HepG2 (cell line): ENCODE results near the gene PTCRA. TPM values are rescaled to one million over a fixed set of nuclear protein-coding genes. Genes with fewer than 3 reads are reported as not detected.

ENCODE experiments used
- ATAC-seq: fragments of 200-7000 bp; cut with Tn5 transposase; 3 replicates; pipeline ENCODE4 v1.9.1; 2020; ENCODE audit warnings: mild to moderate bottlenecking, moderate library complexity
- BruUV-seq: library from RNA; stranded (reverse); fragments of 400-500 nt; replicated peaks from 2 replicates; lab custom pipeline; 2021; lab: Mats Ljungman, UMichigan
- CTCF ChIA-PET: fragments of 300-600 bp; formaldehyde crosslinking; extraction: SDS; loops from one replicate; lab custom pipeline; 2021; ENCODE audit warnings: low total read pairs, inconsistent platforms, low intra/inter-chr PET ratio; lab: Yijun Ruan, JAX
- POLR2A ChIA-PET: fragments of 350-600 bp; sonication (Branson Sonifier 250); formaldehyde crosslinking; loops from one replicate; lab custom pipeline; 2020; ENCODE audit warnings: antibody characterized with exemption, inconsistent platforms; lab: Yijun Ruan, JAX
- DNase-seq: peaks from one replicate; pipeline ENCODE4 v3.0.0-alpha.2; 2015; ENCODE audit warnings: low spot score
- FAIRE-seq: peaks from 3 replicates; lab custom pipeline; 2011; peaks lifted over from hg19 to GRCh38; lab: Jason Lieb, UNC
- H2AFZ ChIP-seq: one replicate; pipeline ENCODE4 v1.6.1; 2011; ENCODE audit warnings: low read length, inconsistent platforms
- H3K27ac ChIP-seq: fragments of 300-600 bp; 3 replicates; pipeline ENCODE4 v1.8.0; 2011; ENCODE audit warnings: mixed run types, mild to moderate bottlenecking, mixed read lengths, low read length, inconsistent platforms; ENCODE audit not compliant: insufficient read depth; ENCODE audit errors: extremely low read length
- H3K27me3 ChIP-seq, 2 experiments: fragments of 200-600 bp in 1 of 2; 2 replicates in 1 of 2; 3 replicates in 1 of 2; pipeline versions ENCODE4 v1.6.0 to v1.8.0; 2011; ENCODE audit warnings: low read length in 2 of 2, mild to moderate bottlenecking in 2 of 2, moderate library complexity in 2 of 2, inconsistent platforms in 1 of 2; ENCODE audit not compliant: insufficient read depth in 2 of 2, control insufficient read depth in 1 of 2
- H3K36me3 ChIP-seq, 2 experiments: fragments of 200-600 bp in 1 of 2; replicated peaks in 1 of 2; 2 replicates in 1 of 2; 3 replicates in 1 of 2; pipeline versions ENCODE4 v1.5.1 to v1.8.0; 2011; ENCODE audit warnings: low read length in 2 of 2, inconsistent platforms in 1 of 2; ENCODE audit not compliant: insufficient read depth in 2 of 2, control insufficient read depth in 1 of 2
- H3K4me1 ChIP-seq: 2 replicates; pipeline ENCODE4 v1.5.1; 2012; ENCODE audit warnings: low read length, inconsistent platforms; ENCODE audit not compliant: insufficient read depth
- H3K4me2 ChIP-seq: 2 replicates; pipeline ENCODE4 v1.6.0; 2011; ENCODE audit warnings: low read depth, low read length, inconsistent platforms
- H3K4me3 ChIP-seq, 3 experiments: fragments of 200-600 bp in 1 of 3; sonication (generic), shearing (Covaris generic) in 1 of 3; replicated peaks in 1 of 3; 2 replicates each; pipeline ENCODE4 v1.5.1; 2011 to 2016; ENCODE audit warnings: low read length in 3 of 3, inconsistent platforms in 2 of 3, low read depth in 2 of 3, mild to moderate bottlenecking in 2 of 3, control low read depth in 1 of 3, mixed read lengths in 1 of 3; ENCODE audit not compliant: insufficient read depth in 1 of 3
- H3K79me2 ChIP-seq: one replicate; pipeline ENCODE4 v1.6.1; 2011; ENCODE audit warnings: low read length, inconsistent platforms; ENCODE audit not compliant: insufficient read depth
- H3K9ac ChIP-seq: 2 replicates; pipeline ENCODE4 v1.6.0; 2011; ENCODE audit warnings: mild to moderate bottlenecking, low read depth, low read length, inconsistent platforms; ENCODE audit not compliant: insufficient read depth
- H3K9me3 ChIP-seq: 2 replicates; pipeline ENCODE4 v1.5.1; 2012; ENCODE audit warnings: mild to moderate bottlenecking, low read length
- H4K20me1 ChIP-seq: 2 replicates; pipeline ENCODE4 v1.6.0; 2011; ENCODE audit warnings: inconsistent platforms, mild to moderate bottlenecking, low read length, moderate library complexity; ENCODE audit not compliant: insufficient read depth
- ARNT ChIP-seq: fragments of 450-650 bp; IDR thresholded peaks from 2 replicates; pipeline ENCODE4 v1.6.1; 2017
- ISL2 ChIP-seq: sonication (generic); formaldehyde crosslinking; IDR thresholded peaks from 2 replicates; pipeline ENCODE4 v1.5.0; 2020; ENCODE audit warnings: missing genetic modification reagents
- MTA1 ChIP-seq: sonication (generic); formaldehyde crosslinking; IDR thresholded peaks from 2 replicates; pipeline ENCODE4 v1.4.0; 2020; ENCODE audit warnings: missing genetic modification reagents, mild to moderate bottlenecking, borderline replicate concordance
- POGZ ChIP-seq: sonication (generic); formaldehyde crosslinking; IDR thresholded peaks from 2 replicates; pipeline ENCODE4 v1.4.0; 2020; ENCODE audit warnings: mild to moderate bottlenecking, missing genetic modification reagents
- ZFY ChIP-seq: sonication (generic); formaldehyde crosslinking; IDR thresholded peaks from 2 replicates; pipeline ENCODE4 v1.4.0; 2020; ENCODE audit warnings: missing genetic modification reagents
- ZNF414 ChIP-seq: sonication (generic); formaldehyde crosslinking; IDR thresholded peaks from 2 replicates; pipeline ENCODE4 v1.5.0; 2020; ENCODE audit warnings: missing genetic modification reagents
- ZNF766 ChIP-seq: sonication (generic); formaldehyde crosslinking; IDR thresholded peaks from 2 replicates; pipeline ENCODE4 v1.5.0; 2020; ENCODE audit warnings: missing genetic modification reagents, borderline replicate concordance
- WGBS: methylation state at CpG from one replicate; pipeline ENCODE4 v1.1.6; 2017; ENCODE audit warnings: low lambda C conversion rate; 5-methylcytosine and 5-hydroxymethylcytosine counted together
- in situ Hi-C: cut with HindIII; loops from 2 replicates; pipeline ENCODE4 v1.10.0; 2017; ENCODE audit warnings: low pct_unique_long_range_greater_than_20kb; ENCODE audit not compliant: extremely low pct_ligation_motif_present
- intact Hi-C: fragments of 100-400 bp; cut with micrococcal nuclease; formaldehyde crosslinking; loops from one replicate; pipeline ENCODE4 v1.10.0; 2022; ENCODE audit not compliant: unreplicated experiment
- polyA plus RNA-seq, 8 experiments: library from polyadenylated mRNA; depleted of rRNA in 3 of 8; stranded (reverse) in 7 of 8; unstranded in 1 of 8; fragments of >200 nt; fragmentation: Illumina TruSeq in 4 of 8; extraction: Trizol in 4 of 8; gene quantifications; 2 replicates each; pipeline versions ENCODE4 v1.2.1 to v1.2.3, GENCODE V29; 2011 to 2016; ENCODE audit warnings: low read depth in 4 of 8, missing spikeins in 1 of 8, mixed read lengths in 1 of 8; ENCODE audit not compliant: insufficient read depth in 1 of 8
- total RNA-seq, 5 experiments: library from RNA; depleted of rRNA; stranded (reverse); fragments of >200 nt; fragmentation: Illumina TruSeq; extraction: Trizol; gene quantifications; 2 replicates each; pipeline ENCODE4 v1.2.3, GENCODE V29; 2016; ENCODE audit warnings: low read depth in 1 of 5

PTCRA gene
- total and polyA plus RNA-seq, 2 of the 13 experiments (the other 11 are each of a cell fraction or from before 2014, with no cell fraction given), result not detected

- ATAC-seq (no peak), DNase-seq (no peak), FAIRE-seq (no peak)
- in situ Hi-C loops, result no loop called here
- TF ChIP-seq POGZ (CRISPR knock-in tag), result no peak
- TF ChIP-seq ZFY (CRISPR knock-in tag), result no peak
- TF ChIP-seq ZNF766 (CRISPR knock-in tag), result no peak
- no peak for TF ChIP-seq ZNF414 (CRISPR knock-in tag)
- TF ChIP-seq MTA1 (CRISPR knock-in tag), result no peak
- no peak for TF ChIP-seq ISL2 (CRISPR knock-in tag)
- TF ChIP-seq ARNT, result no peak
- peaks cover 15 to 46% of the 10 kb centered on the region in 2 experiments for H3K36me3 ChIP-seq
- ChIA-PET CTCF (no interaction called here), POLR2A (no interaction called here)
- no TSS peak for BruUV-seq
- peaks cover 23% of the 10 kb centered on the region for H3K79me2 ChIP-seq
- no peak overlapping the region for H3K27ac ChIP-seq
- no peak overlapping the region for H3K4me2 ChIP-seq
- H3K4me3 ChIP-seq, result no peak overlapping the region
- intact Hi-C loops, result loop anchor here (5.0 kb wide), 1 partner anchor 34 kb away; no protein-coding TSS in a partner anchor
- no peaks in the 10 kb centered on the region for H4K20me1 ChIP-seq
- no peaks in the 10 kb centered on the region for H3K27me3 ChIP-seq
- H3K9ac ChIP-seq, result no peak overlapping the region
- whole genome bisulfite sequencing, result 95% methylated on average over 11 of the region's 11 CpGs
- peaks cover 66% of the 10 kb centered on the region for H3K4me1 ChIP-seq
- no peaks in the 10 kb centered on the region for H3K9me3 ChIP-seq
- H2AFZ ChIP-seq, result no peak overlapping the region
Measured at GRCh38 chr6:42936398-42936797, 20.5 kb downstream of the PTCRA start.
